ENCODE data around the gene ZBTB45. TPM values are rescaled to one million over a fixed set of nuclear protein-coding genes. Genes with fewer than 3 reads are reported as not detected.

Gene ZBTB45
- total and polyA plus RNA-seq, 9 of the 15 experiments (the other 6 are each of a cell fraction or from before 2014, with no cell fraction given), result 0.08 to 16.1 (median 1.8) TPM

DNA sequence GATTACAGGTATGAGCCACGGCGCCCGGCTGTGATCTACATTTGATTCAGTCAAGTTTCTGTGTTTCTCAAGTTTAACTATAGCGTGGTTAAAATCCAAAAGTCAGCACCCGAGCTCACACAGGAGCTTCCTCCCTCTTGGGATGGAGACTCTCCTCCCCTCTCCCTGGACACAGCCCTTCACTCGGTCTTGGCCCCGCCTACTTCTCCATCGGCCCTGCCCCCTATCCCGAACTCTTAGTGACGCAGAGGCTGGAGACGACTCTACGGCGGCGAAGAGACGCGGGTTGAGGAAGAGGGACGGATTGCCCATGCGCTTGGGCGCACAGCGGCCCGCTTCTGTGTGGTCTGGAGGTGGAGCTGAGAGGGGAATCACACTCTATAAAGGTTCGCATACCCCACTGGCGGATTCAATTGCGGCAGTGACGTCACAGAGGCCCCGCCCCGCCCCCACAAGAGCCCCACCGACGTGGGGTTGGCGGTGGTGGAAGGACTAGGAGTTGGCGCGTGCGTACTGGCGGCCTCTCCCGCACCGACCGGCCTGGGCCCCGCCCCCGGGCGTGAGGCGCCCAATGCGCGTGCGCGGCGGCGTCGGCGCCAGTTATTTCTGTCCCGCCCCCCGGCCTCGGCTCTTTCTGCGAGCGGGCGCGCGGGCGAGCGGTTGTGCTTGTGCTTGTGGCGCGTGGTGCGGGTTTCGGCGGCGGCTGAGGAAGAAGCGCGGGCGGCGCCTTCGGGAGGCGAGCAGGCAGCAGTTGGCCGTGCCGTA is 24.4 kb upstream of the ZBTB45 start, which contains the start of gene TRIM28 (continued):
- TF ChIP-seq, protein P1, sequence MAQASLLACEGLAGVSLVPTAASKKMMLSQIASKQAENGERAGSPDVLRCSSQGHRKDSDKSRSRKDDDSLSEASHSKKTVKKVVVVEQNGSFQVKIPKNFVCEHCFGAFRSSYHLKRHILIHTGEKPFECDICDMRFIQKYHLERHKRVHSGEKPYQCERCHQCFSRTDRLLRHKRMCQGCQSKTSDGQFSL (CRISPR knock-in tag; IDR thresholded peaks at IDR 0.05), result no peak
- TF ChIP-seq, protein P1 (tag; IDR thresholded peaks at IDR 0.05), result no peak
- TF ChIP-seq, protein P2, sequence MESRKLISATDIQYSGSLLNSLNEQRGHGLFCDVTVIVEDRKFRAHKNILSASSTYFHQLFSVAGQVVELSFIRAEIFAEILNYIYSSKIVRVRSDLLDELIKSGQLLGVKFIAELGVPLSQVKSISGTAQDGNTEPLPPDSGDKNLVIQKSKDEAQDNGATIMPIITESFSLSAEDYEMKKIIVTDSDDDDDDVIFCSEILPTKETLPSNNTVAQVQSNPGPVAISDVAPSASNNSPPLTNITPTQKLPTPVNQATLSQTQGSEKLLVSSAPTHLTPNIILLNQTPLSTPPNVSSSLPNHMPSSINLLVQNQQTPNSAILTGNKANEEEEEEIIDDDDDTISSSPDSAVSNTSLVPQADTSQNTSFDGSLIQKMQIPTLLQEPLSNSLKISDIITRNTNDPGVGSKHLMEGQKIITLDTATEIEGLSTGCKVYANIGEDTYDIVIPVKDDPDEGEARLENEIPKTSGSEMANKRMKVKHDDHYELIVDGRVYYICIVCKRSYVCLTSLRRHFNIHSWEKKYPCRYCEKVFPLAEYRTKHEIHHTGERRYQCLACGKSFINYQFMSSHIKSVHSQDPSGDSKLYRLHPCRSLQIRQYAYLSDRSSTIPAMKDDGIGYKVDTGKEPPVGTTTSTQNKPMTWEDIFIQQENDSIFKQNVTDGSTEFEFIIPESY (CRISPR knock-in tag; IDR thresholded peaks at IDR 0.05), result peak; percentile 50; the same call in 1 of the 2 replicates
- TF ChIP-seq, protein P3, sequence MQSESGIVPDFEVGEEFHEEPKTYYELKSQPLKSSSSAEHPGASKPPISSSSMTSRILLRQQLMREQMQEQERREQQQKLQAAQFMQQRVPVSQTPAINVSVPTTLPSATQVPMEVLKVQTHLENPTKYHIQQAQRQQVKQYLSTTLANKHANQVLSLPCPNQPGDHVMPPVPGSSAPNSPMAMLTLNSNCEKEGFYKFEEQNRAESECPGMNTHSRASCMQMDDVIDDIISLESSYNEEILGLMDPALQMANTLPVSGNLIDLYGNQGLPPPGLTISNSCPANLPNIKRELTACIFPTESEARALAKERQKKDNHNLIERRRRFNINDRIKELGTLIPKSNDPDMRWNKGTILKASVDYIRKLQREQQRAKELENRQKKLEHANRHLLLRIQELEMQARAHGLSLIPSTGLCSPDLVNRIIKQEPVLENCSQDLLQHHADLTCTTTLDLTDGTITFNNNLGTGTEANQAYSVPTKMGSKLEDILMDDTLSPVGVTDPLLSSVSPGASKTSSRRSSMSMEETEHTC (IDR thresholded peaks at IDR 0.05), result peak; percentile 10; the same call in 1 of the 2 replicates
- TF ChIP-seq ZNF121 (CRISPR knock-in tag; conservative IDR thresholded peaks at IDR 0.05), result no peak
- no peak for TF ChIP-seq ZNF239 (CRISPR knock-in tag; IDR thresholded peaks at IDR 0.05)
- TF ChIP-seq TGIF2 (CRISPR knock-in tag; IDR thresholded peaks at IDR 0.05), result no peak
- TF ChIP-seq, protein P4, sequence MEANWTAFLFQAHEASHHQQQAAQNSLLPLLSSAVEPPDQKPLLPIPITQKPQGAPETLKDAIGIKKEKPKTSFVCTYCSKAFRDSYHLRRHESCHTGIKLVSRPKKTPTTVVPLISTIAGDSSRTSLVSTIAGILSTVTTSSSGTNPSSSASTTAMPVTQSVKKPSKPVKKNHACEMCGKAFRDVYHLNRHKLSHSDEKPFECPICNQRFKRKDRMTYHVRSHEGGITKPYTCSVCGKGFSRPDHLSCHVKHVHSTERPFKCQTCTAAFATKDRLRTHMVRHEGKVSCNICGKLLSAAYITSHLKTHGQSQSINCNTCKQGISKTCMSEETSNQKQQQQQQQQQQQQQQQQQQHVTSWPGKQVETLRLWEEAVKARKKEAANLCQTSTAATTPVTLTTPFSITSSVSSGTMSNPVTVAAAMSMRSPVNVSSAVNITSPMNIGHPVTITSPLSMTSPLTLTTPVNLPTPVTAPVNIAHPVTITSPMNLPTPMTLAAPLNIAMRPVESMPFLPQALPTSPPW (CRISPR knock-in tag; IDR thresholded peaks at IDR 0.05), result peak; percentile 85; the same call in 1 of the 2 replicates
- no peak; the same call in 1 of the 2 replicates for TF ChIP-seq SAFB (IDR thresholded peaks at IDR 0.05; ENCODE audit: borderline replicate concordance, low read depth, low read length)
- TF ChIP-seq GATAD2B (IDR thresholded peaks at IDR 0.05; ENCODE audit: borderline replicate concordance), result 0 out of 2 replicates have a peak, but pooled peaks have one; percentile 89
- TF ChIP-seq EGR1 (conservative IDR thresholded peaks at IDR 0.05), result peak; percentile 75
- no peak for TF ChIP-seq FOXK1 (CRISPR knock-in tag; IDR thresholded peaks at IDR 0.05; ENCODE audit: borderline replicate concordance)
- no peak; the same call in 1 of the 2 replicates for TF ChIP-seq TAF7 (tag; IDR thresholded peaks at IDR 0.05)
- TF ChIP-seq NONO (IDR thresholded peaks at IDR 0.05; ENCODE audit: low read depth in 2 of 2, low read length in 1 of 2), result peak; percentile 89 to 99
- TF ChIP-seq NCOA1 (IDR thresholded peaks at IDR 0.05; ENCODE audit: low read depth), result peak; percentile 72
- TF ChIP-seq, protein P5, sequence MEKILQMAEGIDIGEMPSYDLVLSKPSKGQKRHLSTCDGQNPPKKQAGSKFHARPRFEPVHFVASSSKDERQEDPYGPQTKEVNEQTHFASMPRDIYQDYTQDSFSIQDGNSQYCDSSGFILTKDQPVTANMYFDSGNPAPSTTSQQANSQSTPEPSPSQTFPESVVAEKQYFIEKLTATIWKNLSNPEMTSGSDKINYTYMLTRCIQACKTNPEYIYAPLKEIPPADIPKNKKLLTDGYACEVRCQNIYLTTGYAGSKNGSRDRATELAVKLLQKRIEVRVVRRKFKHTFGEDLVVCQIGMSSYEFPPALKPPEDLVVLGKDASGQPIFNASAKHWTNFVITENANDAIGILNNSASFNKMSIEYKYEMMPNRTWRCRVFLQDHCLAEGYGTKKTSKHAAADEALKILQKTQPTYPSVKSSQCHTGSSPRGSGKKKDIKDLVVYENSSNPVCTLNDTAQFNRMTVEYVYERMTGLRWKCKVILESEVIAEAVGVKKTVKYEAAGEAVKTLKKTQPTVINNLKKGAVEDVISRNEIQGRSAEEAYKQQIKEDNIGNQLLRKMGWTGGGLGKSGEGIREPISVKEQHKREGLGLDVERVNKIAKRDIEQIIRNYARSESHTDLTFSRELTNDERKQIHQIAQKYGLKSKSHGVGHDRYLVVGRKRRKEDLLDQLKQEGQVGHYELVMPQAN (IDR thresholded peaks at IDR 0.05; ENCODE audit: borderline replicate concordance), result peak; percentile 25; the same call in 1 of the 2 replicates
- TF ChIP-seq POLR2A (conservative IDR thresholded peaks at IDR 0.05), result peak; percentile 92
- no peak for TF ChIP-seq GABPB2 (CRISPR knock-in tag; conservative IDR thresholded peaks at IDR 0.05)
- TF ChIP-seq POLR3A (IDR thresholded peaks at IDR 0.05; ENCODE audit: borderline replicate concordance, extremely low read depth, insufficient read depth, insufficient read length), result no peak

Data from K562 (cell line).